ENCODE measurements around the gene FOXO1. TPM values are rescaled to one million over a fixed set of nuclear protein-coding genes. Genes with fewer than 3 reads are reported as not detected.

The FOXO1 gene
- total and polyA plus RNA-seq, 3 experiments from 2014 or later = 32.6 to 56.2 (median 32.9) TPM

DNA sequence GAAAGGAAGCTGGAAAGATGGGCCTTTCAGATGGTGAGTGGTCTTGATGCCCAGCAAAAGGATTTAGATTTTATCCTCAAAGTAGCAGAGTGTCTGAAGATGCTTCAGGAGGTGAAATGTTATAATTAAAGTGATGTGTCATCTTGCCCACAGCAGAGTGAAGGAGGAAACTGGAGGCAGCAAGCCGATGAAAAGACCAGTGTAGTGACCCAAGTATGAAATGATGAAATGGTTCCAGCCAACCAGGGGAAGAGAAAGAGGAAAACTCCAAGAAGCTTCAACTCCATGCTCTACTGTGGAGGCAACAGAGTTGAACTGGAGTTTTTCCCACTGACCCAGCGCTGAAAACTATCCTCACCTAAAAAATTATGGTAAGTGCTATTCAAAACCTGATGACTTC, 66.7 kb downstream of the FOXO1 start:
- Histone ChIP-seq H3K4me1 (ENCODE audit: insufficient read depth, low read length) (peaks cover 95% of the 10 kb centered on the region), H3K9me3 (ENCODE audit: low read length) (no peaks in the 10 kb centered on the region), H3K27ac (ENCODE audit: low read depth, low read length) (no peak overlapping the region), H3K27me3 (ENCODE audit: insufficient read depth, low read length, poor library complexity, severe bottlenecking) (no peaks in the 10 kb centered on the region), H3K36me3 (ENCODE audit: insufficient read depth, low read length) (no peaks in the 10 kb centered on the region), H3K4me3 (ENCODE audit: low read length) (no peak overlapping the region)
- Mint-ChIP-seq H3K4me3 (peak overlapping the region in 6 of 7 donors; percentile 40 to 68 (median 58)), H3K36me3 (peaks cover 0 to 3% (median 2%) of the 10 kb centered on the region in 3 donors), H3K4me1 (peaks cover 84 to 100% (median 97%) of the 10 kb centered on the region in 3 donors), H3K27ac (peak overlapping the region in 7 of 8 donors; percentile 22 to 85 (median 74)), H3K9me3 (no peaks in the 10 kb centered on the region), H3K27me3 (peaks cover 0 to 2% of the 10 kb centered on the region in 2 donors)
- no peak for DNase-seq
- ChIA-PET CTCF (no interaction called here), POLR2A (interaction anchor here (0.6 kb wide), 1 partner anchor 30 kb away, joined by 4 read pairs; no protein-coding TSS in a partner anchor)

DNA sequence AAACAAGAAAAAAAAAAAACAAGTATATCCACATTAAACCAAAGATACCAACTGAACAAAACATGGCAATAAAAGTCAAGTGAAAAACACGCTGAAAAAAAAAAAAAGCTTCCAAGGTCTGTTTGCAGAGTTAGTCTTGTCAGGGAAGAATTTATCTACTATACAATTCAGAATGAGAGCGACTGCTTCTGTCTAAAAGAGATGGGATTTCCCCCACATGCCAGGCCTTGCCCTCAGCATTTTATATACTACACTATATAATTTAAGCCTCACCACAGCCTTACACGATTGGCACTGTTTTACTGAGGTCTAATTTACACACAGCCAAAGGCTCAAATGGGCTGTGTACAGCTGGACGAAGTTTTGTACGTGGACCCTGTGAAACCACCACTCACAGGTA, 67.3 kb downstream of the FOXO1 start:
- DNase-seq = no peak
- Mint-ChIP-seq H3K27me3 (peaks cover 0 to 2% of the 10 kb centered on the region in 2 donors), H3K4me3 (peak overlapping the region in 3 of 7 donors; percentile 14 to 61 (median 40)), H3K36me3 (peaks cover 0 to 3% (median 2%) of the 10 kb centered on the region in 3 donors), H3K4me1 (peaks cover 83 to 100% (median 97%) of the 10 kb centered on the region in 3 donors), H3K27ac (peak overlapping the region in 6 of 8 donors; percentile 22 to 83 (median 60)), H3K9me3 (no peaks in the 10 kb centered on the region)
- no peak overlapping the region for H3K4me3 ChIP-seq (ENCODE audit: low read length)
- CTCF ChIA-PET = interaction anchor here (1.0 kb wide), 1 partner anchor 530 kb away, joined by 3 read pairs; no protein-coding TSS in a partner anchor
- H3K27me3 ChIP-seq (ENCODE audit: insufficient read depth, low read length, poor library complexity, severe bottlenecking) = no peaks in the 10 kb centered on the region
- H3K27ac ChIP-seq (ENCODE audit: low read depth, low read length) = no peak overlapping the region
- POLR2A ChIA-PET = interaction anchor here (0.7 kb wide), 2 partner anchors 66 to 120 kb away, joined by 5 read pairs; no protein-coding TSS in a partner anchor
- H3K36me3 ChIP-seq (ENCODE audit: insufficient read depth, low read length) = no peaks in the 10 kb centered on the region
- peaks cover 95% of the 10 kb centered on the region for H3K4me1 ChIP-seq (ENCODE audit: insufficient read depth, low read length)
- H3K9me3 ChIP-seq (ENCODE audit: low read length) = no peaks in the 10 kb centered on the region

DNA sequence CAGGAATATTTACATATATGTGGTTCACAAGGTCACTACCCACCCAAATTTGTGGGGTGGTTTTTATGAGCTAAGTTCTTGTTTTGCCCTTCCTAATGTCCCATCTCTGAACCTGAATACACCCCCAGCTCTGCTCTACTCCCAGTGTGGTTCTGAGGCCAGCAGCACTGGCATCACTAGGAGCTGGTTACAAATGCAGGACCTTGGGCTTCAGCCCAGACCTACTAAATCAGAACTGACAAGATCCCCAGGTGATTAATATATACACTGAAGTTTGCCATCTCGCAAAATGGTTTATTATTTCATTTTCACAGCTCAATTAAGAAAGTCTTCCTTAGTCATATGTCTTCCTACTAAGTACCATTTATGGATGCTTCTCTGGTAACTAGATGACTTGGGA, 67.9 kb downstream of the FOXO1 start:
- H3K9me3 Mint-ChIP-seq = no peaks in the 10 kb centered on the region
- Histone ChIP-seq H3K27me3 (ENCODE audit: insufficient read depth, low read length, poor library complexity, severe bottlenecking) (no peaks in the 10 kb centered on the region), H3K4me1 (ENCODE audit: insufficient read depth, low read length) (peaks cover 95% of the 10 kb centered on the region), H3K4me3 (ENCODE audit: low read length) (no peak overlapping the region), H3K9me3 (ENCODE audit: low read length) (no peaks in the 10 kb centered on the region), H3K27ac (ENCODE audit: low read depth, low read length) (no peak overlapping the region), H3K36me3 (ENCODE audit: insufficient read depth, low read length) (no peaks in the 10 kb centered on the region)
- ChIA-PET CTCF (interaction anchor here (1.0 kb wide), 1 partner anchor 529 kb away, joined by 3 read pairs; no protein-coding TSS in a partner anchor), POLR2A (interaction anchor here (0.7 kb wide), 1 partner anchor 121 kb away, joined by 5 read pairs; no protein-coding TSS in a partner anchor)
- peaks cover 83 to 100% (median 97%) of the 10 kb centered on the region in 3 donors for H3K4me1 Mint-ChIP-seq
- H3K4me3 Mint-ChIP-seq = peak overlapping the region in 5 of 7 donors; percentile 5 to 60 (median 34)
- H3K27me3 Mint-ChIP-seq = peaks cover 0 to 2% of the 10 kb centered on the region in 2 donors
- peaks cover 0 to 3% (median 2%) of the 10 kb centered on the region in 3 donors for H3K36me3 Mint-ChIP-seq
- H3K27ac Mint-ChIP-seq = peak overlapping the region in 7 of 8 donors; percentile 22 to 86 (median 62)
- no peak for DNase-seq

DNA sequence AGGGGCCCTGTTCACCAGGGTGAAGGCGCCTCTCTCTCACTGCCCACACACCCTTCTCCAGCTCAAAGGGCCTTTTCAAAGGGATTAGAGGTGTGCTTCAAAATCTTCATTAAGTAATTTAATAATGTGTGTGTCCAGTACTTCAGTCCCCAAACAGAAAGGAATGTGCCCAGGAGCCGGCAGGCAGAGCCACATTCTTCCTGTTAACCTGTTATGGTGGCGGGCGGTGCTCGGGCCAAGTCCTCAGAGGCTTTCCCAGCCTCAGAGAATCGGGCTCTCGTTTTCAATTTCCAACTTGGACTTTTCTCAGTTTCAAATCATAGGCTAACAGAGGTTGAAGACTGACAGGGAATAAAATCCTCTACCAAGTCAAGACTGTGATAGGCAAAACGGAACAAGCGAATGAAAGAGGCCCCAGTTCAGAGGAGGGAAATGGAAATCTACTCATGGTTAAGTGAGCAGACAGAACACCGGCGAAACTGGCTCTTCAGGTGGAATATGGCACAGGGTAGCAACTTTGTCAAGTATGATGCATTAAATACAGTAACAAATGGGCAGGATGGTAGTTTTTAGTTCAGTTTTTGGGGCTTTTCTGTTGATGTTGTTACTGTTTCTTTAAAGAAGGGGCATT, 68.6 kb downstream of the FOXO1 start:
- peak overlapping the region in 5 of 7 donors; percentile 19 to 60 (median 32) for H3K4me3 Mint-ChIP-seq
- no peak overlapping the region for H3K4me3 ChIP-seq (ENCODE audit: low read length)
- H3K4me1 ChIP-seq (ENCODE audit: insufficient read depth, low read length) = peaks cover 97% of the 10 kb centered on the region
- peaks cover 0 to 2% of the 10 kb centered on the region in 2 donors for H3K27me3 Mint-ChIP-seq
- no peaks in the 10 kb centered on the region for H3K9me3 Mint-ChIP-seq
- no peak for DNase-seq
- ChIA-PET POLR2A (no interaction called here), CTCF (interaction anchor here (1.0 kb wide), 1 partner anchor 528 kb away, joined by 3 read pairs; no protein-coding TSS in a partner anchor)
- no peaks in the 10 kb centered on the region for H3K9me3 ChIP-seq (ENCODE audit: low read length)
- H3K27ac ChIP-seq (ENCODE audit: low read depth, low read length) = no peak overlapping the region
- peaks cover 81 to 99% (median 97%) of the 10 kb centered on the region in 3 donors for H3K4me1 Mint-ChIP-seq
- peaks cover 0 to 3% (median 2%) of the 10 kb centered on the region in 3 donors for H3K36me3 Mint-ChIP-seq
- H3K27ac Mint-ChIP-seq = peak overlapping the region in 7 of 8 donors; percentile 52 to 93 (median 66)
- no peaks in the 10 kb centered on the region for H3K27me3 ChIP-seq (ENCODE audit: insufficient read depth, low read length, poor library complexity, severe bottlenecking)
- no peaks in the 10 kb centered on the region for H3K36me3 ChIP-seq (ENCODE audit: insufficient read depth, low read length)

DNA sequence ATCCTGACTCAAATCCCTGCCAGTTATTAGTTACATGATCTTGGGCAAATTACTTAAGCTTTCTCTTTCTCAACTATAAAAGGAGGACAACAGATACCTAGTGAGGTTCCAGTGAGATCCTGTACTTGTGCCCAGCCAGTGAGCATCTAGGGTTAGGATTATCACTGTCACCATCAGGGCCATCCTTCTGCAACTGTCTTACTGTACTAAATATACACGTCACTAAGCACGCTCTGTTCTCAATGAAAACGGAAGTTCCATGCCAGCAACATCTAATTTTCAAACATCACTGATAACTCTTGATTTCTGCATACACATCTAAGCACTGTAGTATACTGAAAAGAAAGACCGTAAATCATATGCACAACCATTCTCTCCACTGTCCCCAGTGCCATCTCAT, 70.0 kb downstream of the FOXO1 start:
- H3K4me3 ChIP-seq (ENCODE audit: low read length) = no peak overlapping the region
- Mint-ChIP-seq H3K4me3 (peak overlapping the region in 5 of 7 donors; percentile 12 to 46 (median 38)), H3K27ac (peak overlapping the region; percentile 4 to 84 (median 48)), H3K36me3 (peaks cover 0 to 4% (median 1%) of the 10 kb centered on the region in 3 donors), H3K4me1 (peaks cover 83 to 98% (median 97%) of the 10 kb centered on the region in 3 donors), H3K9me3 (no peaks in the 10 kb centered on the region), H3K27me3 (peaks cover 0 to 2% of the 10 kb centered on the region in 2 donors)
- no peaks in the 10 kb centered on the region for H3K36me3 ChIP-seq (ENCODE audit: insufficient read depth, low read length)
- DNase-seq = peak in 1 of 5 donors; percentile 11
- no peak overlapping the region for H3K27ac ChIP-seq (ENCODE audit: low read depth, low read length)
- H3K4me1 ChIP-seq (ENCODE audit: insufficient read depth, low read length) = peaks cover 97% of the 10 kb centered on the region
- CTCF ChIA-PET = no interaction called here
- no peaks in the 10 kb centered on the region for H3K9me3 ChIP-seq (ENCODE audit: low read length)
- POLR2A ChIA-PET = no interaction called here
- no peaks in the 10 kb centered on the region for H3K27me3 ChIP-seq (ENCODE audit: insufficient read depth, low read length, poor library complexity, severe bottlenecking)

DNA sequence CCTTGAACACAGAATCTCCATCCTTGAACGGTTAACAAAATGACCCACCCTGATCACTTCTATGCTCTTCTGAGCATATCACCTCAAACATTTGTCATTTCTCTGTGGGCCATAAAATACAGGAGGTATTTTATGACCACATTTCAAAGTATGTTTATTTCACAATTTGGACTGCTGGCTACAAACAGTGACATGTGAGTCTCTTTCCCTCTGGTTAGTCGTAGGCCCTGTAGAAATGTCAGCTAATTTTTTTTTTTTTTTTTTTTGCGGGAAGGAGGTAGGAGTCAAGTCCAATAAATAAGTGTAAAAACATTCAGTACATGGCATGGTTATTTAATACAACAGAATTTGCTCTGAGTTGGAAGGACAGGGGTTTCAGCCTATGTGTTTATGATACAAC, 70.7 kb downstream of the FOXO1 start:
- no peak for DNase-seq
- POLR2A ChIA-PET = no interaction called here
- CTCF ChIA-PET = no interaction called here
- H3K27me3 Mint-ChIP-seq = peaks cover 0 to 2% of the 10 kb centered on the region in 2 donors
- H3K9me3 Mint-ChIP-seq = no peaks in the 10 kb centered on the region
- Histone ChIP-seq H3K9me3 (ENCODE audit: low read length) (no peaks in the 10 kb centered on the region), H3K4me1 (ENCODE audit: insufficient read depth, low read length) (peaks cover 99% of the 10 kb centered on the region), H3K4me3 (ENCODE audit: low read length) (no peak overlapping the region), H3K36me3 (ENCODE audit: insufficient read depth, low read length) (no peaks in the 10 kb centered on the region), H3K27me3 (ENCODE audit: insufficient read depth, low read length, poor library complexity, severe bottlenecking) (no peaks in the 10 kb centered on the region), H3K27ac (ENCODE audit: low read depth, low read length) (no peak overlapping the region)
- no peak overlapping the region for H3K4me3 Mint-ChIP-seq
- peak overlapping the region in 4 of 8 donors; percentile 8 to 47 (median 26) for H3K27ac Mint-ChIP-seq
- H3K4me1 Mint-ChIP-seq = peaks cover 87 to 99% (median 98%) of the 10 kb centered on the region in 3 donors
- H3K36me3 Mint-ChIP-seq = peaks cover 0 to 4% (median 1%) of the 10 kb centered on the region in 3 donors

DNA sequence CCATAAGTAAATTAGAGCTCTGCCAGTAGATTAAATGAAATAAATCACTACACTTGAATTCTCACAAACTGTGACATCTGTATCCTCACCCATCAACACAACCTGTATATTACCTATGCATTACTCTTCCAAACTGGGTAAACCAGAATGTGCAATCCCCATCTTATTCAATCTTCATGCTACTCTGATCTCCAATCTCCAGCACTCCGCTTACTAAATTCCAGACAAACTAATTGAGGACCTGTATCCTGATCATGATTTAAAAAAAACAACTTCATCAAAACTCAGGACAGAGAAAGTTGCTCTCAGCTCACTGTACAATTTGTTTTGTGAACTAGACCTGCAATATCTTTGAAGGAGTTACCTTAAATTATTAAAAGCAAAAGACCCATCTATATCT, 74.4 kb downstream of the FOXO1 start:
- peak overlapping the region in 5 of 8 donors; percentile 2 to 70 (median 36) for H3K27ac Mint-ChIP-seq
- H3K4me3 Mint-ChIP-seq = peak overlapping the region in 2 of 7 donors; percentile 11 to 12
- peaks cover 0 to 4% (median 0%) of the 10 kb centered on the region in 3 donors for H3K36me3 Mint-ChIP-seq
- peaks cover 0 to 2% of the 10 kb centered on the region in 2 donors for H3K27me3 Mint-ChIP-seq
- ChIA-PET CTCF (no interaction called here), POLR2A (no interaction called here)
- Histone ChIP-seq H3K36me3 (ENCODE audit: insufficient read depth, low read length) (no peaks in the 10 kb centered on the region), H3K27me3 (ENCODE audit: insufficient read depth, low read length, poor library complexity, severe bottlenecking) (no peaks in the 10 kb centered on the region), H3K4me1 (ENCODE audit: insufficient read depth, low read length) (peaks cover 99% of the 10 kb centered on the region), H3K4me3 (ENCODE audit: low read length) (no peak overlapping the region), H3K9me3 (ENCODE audit: low read length) (no peaks in the 10 kb centered on the region), H3K27ac (ENCODE audit: low read depth, low read length) (no peak overlapping the region)
- H3K9me3 Mint-ChIP-seq = no peaks in the 10 kb centered on the region
- peaks cover 82 to 98% (median 97%) of the 10 kb centered on the region in 3 donors for H3K4me1 Mint-ChIP-seq
- no peak for DNase-seq

DNA sequence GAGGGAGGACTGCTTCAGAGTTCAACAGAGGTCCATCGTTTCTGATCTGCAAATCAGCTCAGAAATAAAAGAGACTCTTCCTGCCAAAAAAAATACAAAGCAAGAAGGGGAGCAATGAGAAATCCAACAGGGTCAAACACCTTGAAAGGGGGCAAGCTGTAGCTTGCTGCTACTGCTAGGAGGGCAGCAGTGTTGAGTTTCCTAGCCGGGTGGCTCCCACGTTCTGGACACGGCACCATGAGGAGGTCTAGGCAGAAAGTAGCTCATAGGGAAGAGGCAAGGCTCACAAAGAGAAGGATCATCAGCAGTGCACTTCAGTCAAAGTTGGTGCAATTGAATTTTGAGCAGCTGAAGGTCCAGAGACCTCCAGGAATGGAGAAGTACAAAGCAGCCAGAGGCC, 75.3 kb downstream of the FOXO1 start:
- Mint-ChIP-seq H3K36me3 (peaks cover 0 to 2% (median 0%) of the 10 kb centered on the region in 3 donors), H3K4me1 (peaks cover 82 to 98% (median 97%) of the 10 kb centered on the region in 3 donors)
- peaks cover 99% of the 10 kb centered on the region for H3K4me1 ChIP-seq (ENCODE audit: insufficient read depth, low read length)

More for the DNA sequence above, 75.3 kb downstream of the FOXO1 start:
- H3K27ac ChIP-seq (ENCODE audit: low read depth, low read length) = no peak overlapping the region
- no peak for DNase-seq
- H3K4me3 ChIP-seq (ENCODE audit: low read length) = no peak overlapping the region
- Mint-ChIP-seq H3K27ac (peak overlapping the region; percentile 1 to 87 (median 65)), H3K27me3 (no peaks in the 10 kb centered on the region), H3K9me3 (no peaks in the 10 kb centered on the region), H3K4me3 (peak overlapping the region in 4 of 7 donors; percentile 7 to 63 (median 41))
- no peaks in the 10 kb centered on the region for H3K27me3 ChIP-seq (ENCODE audit: insufficient read depth, low read length, poor library complexity, severe bottlenecking)
- H3K36me3 ChIP-seq (ENCODE audit: insufficient read depth, low read length) = no peaks in the 10 kb centered on the region
- ChIA-PET CTCF (interaction anchor here (1.1 kb wide), 1 partner anchor 27 kb away, joined by 3 read pairs; no protein-coding TSS in a partner anchor), POLR2A (no interaction called here)
- H3K9me3 ChIP-seq (ENCODE audit: low read length) = no peaks in the 10 kb centered on the region

All from CD8-positive, alpha-beta memory T cell (primary cell).